NCI-H1436 (cell line): ENCODE measurements around the gene RBM28.

Experiments used
- DNase-seq: peaks from one replicate; lab custom pipeline; 2025; lab: John Stamatoyannopoulos, UW

Gene RBM28

GRCh38 chr7:128370491-128370890, 26.8 kb upstream of the RBM28 start:
- DNase-seq = no peak

DNA sequence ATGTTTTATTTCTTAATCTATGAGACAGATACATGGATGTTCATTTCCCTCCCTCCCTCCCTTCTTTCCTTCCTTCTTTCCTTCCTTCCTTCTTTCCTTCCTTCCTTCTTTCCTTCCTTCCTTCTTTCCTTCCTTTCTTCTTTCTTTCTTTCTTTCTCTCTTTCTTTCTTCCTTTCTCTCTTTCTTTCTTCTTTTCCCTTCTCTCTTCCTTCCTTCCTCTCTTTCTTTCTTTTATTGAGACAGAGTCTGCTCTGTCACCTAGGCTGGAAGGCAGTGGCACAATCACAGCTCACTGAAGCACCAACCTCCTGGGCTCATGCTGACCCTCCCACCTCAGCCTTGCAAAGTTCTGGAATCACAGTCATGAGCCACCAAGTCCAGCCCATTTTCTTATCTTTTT, 23.3 kb upstream of the RBM28 start:
- DNase-seq = no peak

DNA sequence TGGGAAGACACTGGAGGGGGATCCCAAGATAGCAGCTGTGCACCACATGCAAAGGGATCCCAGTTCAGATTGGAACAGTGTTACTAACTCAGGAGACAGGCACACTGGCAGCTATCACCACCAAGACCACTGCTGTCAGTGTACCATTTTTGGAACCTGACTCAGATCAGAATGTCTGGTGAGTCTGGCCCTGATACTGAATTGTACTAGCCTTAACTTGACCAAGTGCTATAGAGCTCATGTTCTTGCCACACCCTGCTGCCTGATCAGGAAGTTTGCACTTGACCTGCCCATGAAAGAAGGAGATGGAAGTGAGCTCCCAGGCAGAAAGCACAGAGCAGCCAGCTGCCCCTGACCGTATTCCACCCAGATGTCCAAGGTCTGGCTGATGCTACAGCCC, 22.6 kb upstream of the RBM28 start:
- DNase-seq = no peak

DNA sequence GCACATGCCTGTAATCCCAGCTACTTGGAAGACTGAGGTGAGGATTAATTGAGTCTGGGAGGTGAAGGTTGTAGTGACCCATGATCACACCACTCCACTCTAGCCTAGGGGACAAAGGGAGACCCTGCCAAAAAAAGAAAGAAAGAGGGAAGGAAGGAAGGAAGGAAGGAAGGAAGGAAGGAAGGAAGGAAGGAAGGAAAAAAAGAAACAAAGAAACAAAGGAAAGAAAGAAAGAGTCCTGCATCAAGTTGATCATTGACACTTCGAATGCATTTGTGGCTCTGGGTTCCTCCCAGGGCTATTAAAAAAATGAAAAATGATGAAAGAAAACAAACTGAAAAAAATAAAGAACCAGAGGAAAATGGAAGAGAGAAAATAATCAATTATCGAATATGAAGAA, 21.7 kb upstream of the RBM28 start:
- DNase-seq = no peak

DNA sequence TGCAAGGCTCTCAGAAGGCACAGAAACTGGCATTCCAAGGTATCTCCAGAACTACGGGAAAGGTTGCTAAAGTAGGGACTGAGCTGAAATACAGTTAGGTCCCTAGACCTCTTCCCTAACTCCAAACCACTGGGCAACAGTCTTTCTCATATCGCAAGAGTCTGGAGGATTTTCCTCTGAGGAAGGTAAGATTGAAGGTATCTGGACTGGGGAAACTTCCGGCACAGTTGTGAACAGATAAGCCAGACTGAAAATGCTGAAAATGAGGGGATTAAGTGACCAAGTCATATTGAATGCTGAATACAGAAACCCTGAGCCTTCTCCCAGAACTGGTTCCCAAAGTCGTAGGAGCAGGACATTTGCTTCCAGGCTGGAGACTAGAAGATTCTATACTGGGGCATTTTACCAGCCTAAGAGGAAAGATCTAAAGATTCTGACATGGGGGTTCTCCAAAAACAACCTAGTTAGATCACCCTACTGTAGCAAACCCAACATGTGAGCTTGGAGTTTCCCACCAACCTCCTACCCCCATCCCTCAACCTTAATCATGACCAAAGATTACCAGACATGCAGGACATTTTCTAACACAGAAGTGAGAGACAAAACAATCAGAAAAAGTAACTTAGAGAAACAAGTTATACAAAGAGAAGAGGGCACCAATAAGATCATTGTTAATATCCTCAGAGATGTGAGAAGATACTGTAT, 20.6 kb upstream of the RBM28 start:
- DNase-seq = no peak

DNA sequence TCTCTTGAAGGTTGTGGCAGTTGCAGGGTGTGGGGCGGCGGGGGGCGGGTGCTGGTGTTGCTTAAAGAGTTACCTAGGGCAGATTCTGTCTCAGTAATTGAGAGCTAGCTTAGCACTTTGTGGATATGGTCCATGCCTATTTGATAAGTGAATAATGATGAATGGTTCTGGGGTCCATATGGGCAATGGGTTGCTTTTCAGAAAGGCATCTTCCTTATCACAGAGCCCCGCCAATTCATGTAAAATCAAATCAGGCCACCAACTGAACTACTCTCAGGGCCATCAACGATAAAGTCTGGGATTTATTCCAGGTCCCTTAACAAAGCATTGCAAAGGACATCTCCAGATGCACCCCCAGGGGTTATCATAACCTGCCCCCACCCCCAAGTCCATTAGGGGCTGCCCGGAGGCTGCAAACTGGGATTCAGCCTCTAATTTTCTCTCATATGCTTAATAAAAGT, 19.6 kb upstream of the RBM28 start:
- DNase-seq = no peak

- no peak for DNase-seq
These were observed 19.0 kb upstream of the RBM28 start for GRCh38 chr7:128362670-128363069.

DNA sequence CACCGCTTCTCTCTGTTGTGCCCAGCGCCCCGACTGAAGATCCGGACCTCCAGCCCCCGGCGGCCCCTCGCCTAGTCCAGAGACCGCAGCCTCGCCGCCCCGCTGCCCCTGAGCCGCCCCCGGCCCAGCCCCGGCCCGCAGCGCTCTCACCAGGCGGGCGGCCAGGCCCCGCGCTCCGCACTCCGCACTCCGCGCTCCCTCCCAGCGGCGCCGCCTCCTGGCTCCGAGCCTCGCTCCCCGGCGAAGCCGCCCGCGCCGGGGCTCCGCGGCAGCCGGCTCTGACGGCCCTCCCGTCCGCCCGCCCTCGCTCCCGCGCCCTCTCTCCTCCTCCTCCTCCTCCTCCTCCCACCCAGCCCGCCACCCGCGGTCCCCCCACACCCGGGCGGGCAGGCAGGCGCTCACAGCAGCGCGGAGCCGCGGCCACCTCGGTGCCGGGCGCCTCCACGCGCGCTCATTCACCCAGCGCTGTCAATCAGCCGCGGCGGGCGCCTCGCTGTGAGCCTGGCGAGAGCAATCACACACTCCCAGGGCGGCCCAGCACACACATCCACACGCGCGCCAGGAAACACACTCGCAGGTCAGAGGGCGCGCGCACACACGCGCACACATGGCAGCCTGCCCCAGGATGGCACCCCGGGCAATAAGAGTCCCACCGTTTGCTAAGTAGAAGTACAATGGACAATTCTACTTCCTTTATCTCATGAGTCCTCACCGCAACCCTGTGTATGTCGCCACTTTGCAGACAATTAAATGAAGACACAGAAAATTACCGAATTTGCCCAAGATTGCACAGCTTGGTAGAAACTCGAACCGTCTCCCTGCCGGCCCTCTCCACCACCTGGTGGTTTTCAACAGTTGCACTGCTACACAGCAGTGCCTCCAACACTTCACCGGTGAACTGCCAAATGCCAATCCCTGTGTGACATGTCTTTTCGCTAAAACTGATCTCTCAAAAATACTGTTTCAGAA, 18.0 kb upstream of the RBM28 start, which contains the start of gene PRRT4:
TSS of gene PRRT4 (minus strand) at position 280 of the 969 bp plus-strand sequence.
- DNase-seq = no peak

DNA sequence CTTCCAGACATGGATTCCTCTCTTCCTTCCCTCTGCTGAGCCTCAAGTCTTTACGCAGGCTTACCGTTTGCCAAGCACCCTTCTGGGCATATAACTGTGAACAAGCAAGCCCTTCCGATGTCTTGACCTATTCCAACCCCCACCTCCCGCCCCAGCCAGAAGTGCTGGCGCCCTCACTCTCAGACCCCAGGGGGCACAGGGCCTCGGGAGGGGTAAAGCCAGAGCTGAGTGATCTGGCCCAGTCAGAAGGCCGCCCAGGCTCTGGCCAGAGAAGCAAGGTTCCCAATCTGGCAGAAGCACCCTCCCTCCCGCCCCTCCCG, 16.6 kb upstream of the RBM28 start:
- DNase-seq = no peak

GRCh38 chr7:128359939-128360338, 16.2 kb upstream of the RBM28 start:
- DNase-seq = no peak

DNA sequence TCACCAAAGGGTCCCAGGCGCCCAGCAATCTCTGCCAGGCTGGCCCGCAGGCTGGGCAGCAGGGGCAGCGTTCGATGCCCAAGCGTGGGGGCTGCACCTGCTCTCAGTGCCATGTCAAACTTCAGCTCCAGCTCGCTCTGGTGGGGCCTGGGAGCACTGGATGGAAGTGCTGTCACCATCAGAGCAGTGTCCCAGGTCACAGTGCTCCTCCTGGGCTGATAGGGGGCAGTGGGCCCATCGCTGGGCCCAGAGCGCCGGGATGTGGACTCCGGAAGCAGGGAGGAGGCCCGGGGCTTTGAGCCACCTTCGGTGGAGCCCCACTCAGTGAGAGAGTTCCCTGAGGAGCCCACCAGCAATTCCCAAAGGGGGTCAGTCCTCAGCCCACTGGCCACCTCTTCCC, 15.6 kb upstream of the RBM28 start:
- DNase-seq = no peak

GRCh38 chr7:128358233-128358632, 14.5 kb upstream of the RBM28 start:
- DNase-seq = no peak

DNA sequence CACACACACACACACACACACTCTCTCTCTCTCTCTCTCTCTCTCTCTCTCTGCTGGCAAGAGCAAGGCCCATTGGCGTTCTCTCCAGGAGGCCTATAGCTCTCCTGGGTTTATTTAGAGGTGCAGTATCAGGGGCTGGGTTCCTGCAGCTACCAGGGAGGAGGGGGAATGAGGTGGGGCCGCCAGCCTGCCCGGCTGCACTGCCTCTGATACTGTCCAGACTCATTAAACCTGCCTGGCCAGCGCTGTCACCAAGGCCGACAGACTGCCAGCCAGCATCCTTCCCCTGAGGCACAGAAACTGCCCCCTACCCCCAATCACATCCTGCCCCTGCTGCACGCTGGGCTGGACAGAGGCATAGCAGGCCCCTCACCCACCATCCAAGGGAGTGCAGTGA, 13.5 kb upstream of the RBM28 start:
- no peak for DNase-seq

- DNase-seq = no peak
These were observed 13.0 kb upstream of the RBM28 start for GRCh38 chr7:128356546-128357216.

DNA sequence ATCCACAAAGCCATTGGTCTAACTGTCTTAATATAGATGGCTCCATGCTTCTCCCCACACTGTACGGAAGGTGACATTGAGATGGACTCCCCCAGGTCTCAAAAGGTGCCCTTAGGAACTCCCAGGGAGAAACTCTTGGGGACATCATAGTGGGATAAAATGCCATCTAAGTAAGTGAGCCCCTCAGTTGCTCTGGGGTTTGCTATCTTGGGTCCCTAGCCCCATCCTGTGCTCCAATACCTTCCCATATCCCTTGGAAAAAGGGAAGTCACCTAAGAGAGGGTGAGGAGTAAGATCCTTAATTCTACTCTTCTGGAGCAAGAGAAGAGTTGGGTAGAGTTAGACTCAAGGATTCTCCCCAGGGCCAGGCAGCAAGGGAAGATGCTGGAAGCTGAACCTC, 9.9 kb upstream of the RBM28 start:
- no peak for DNase-seq

DNA sequence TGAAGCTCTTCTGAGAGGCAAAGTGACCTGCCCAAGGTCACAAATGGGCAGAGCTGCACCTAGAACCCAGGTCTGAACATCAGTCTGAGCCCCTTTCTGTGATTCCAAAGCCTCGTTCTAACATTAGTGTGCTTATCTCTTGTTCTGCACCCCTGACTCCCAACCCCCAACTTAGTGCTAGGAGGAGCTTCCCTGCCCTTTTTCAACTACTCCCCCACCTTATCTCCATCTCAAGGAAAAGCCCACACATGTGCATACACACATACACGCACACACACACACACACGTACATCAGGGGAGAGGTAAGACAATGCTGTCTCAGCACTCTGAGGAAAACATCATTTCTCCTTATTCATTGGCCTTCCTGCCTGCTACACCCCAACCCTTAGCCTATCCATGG, 9.5 kb upstream of the RBM28 start:
- DNase-seq = no peak

DNA sequence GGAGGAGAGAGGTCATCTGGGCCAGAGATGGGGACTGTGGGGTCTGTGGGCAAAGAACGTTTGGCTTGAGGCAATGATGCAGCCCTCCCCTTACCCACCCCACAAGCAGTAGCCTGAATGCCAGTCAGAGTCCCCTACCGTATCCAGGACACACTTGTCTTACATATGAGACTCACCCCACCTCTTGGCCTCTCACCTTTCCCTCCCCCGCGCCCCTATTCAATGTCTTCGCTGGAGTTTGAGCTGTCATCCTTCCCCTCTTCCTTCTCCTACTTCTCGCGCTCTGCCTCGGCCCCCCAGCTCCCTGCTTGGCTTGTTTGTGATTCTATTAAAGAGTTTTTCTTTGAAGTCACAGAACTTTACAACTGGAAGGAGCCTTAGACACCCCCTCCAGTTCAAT, 8.9 kb upstream of the RBM28 start:
- DNase-seq = no peak

GRCh38 chr7:128352153-128352537, 8.4 kb upstream of the RBM28 start:
- no peak for DNase-seq

DNA sequence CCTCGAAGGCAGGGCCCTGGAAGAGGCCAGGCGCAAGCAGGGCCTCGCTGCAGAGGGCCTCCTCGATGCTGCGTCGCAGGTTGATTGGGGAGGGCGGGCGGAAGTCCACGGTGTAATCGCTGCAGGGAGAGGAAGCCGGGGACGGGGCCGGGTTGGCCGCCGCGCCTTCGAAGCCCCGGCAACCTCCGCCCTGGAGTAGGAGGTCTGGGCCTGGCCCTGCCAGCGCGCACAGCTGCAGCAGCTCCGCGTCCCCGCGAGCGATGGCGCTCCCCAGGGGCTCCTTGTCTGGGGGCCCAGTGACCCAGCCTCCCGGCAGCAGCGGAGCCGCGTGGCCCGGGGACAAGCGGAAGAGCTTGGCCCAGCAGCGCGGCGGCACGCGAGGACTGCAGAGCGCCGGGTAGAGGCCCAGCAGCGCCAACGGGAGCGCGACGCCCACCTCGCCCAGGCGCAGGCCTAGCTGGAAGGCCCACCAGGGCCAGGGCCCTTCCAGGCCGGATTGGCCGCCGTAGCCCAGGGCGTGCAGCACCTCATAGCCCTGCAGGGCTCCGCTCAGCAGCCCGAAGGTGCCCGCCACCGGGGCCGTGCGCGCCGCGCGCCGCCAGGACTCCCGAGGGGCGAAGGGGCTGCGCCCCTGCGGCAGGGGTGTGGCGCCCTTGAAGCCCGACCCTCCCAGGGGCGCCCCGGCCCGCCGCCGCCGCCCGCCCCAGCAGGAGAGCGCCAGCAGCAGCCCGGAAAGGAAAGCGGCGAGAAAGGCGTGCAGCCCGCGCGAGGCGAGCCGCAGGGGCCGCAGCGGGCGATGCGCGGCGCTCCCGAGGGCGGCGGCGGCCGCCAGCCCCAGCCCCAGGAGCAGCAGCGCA, 7.8 kb upstream of the RBM28 start:
- no peak for DNase-seq

DNA sequence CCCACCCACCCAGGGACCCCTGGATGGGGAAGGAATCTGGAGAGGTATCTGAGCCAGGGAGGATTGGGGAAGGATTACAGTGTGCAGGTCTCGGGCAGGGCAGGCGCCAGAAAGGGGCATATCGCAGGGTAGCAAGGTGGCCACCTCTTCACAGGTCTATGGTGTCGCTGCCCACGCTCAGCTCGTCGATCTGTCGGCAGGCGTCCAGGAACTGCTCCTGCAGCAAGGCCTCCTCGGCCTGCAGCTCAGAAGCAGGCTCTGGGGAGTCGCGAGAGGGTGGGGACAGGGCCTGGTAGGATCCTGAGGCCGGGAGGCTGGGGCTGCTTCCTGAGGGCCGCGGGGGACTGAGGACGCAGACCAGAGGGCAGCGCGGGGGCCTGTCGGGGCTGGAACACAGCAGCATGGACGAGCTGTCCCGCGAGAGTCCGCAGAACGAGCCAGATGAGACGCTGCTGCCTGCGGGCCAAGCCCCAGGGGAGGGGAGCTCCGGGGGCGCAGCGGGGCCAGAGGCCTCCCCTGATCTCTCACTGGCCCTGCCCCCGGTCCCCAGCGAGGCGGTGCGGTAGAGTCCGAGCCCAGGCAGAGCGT, 7.1 kb upstream of the RBM28 start:
- DNase-seq = no peak

DNA sequence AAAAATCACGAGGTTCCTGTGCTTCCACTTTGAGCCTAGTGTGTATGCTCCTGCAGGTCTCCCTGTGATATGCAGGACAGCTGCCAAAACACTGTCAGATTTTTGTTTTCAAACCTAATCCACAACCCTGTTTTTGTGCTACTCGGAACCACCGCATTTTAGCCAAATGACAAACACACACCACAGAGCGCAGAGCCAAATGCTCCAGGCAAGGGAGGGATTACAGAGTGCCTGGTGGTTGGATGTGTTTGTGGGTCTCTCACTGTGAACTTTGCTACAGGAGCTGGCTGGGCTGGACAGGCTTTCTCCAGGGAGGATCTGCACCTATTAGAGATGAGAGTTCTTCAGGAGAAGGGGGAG, 5.7 kb upstream of the RBM28 start:
- DNase-seq = no peak
